HG03558 (cell line): ENCODE results near the gene EFHD1.
A peak's percentile ranks its signal among the peaks of the same experiment; 100 is the strongest.
"Not testable (repeated sequence)": the region's sequence is repeated elsewhere in the genome, so short reads cannot be mapped to it uniquely, and the experiment has no call there.

Experiments
- ATAC-seq: cut with Tn5 transposase; IDR thresholded peaks from one replicate; pipeline ENCODE4 v1.9.1; 2021; ENCODE audit warnings: moderate number of reproducible peaks; ENCODE audit not compliant: unreplicated experiment; ENCODE audit errors: extremely low read depth

EFHD1 gene

GRCh38 chr2:232687382-232688160, 54.2 kb downstream of the EFHD1 start:
- ATAC-seq: no peak

- no peak for ATAC-seq
These were observed 54.8 kb downstream of the EFHD1 start for GRCh38 chr2:232688201-232688600.

- no peak for ATAC-seq
These were observed 55.9 kb downstream of the EFHD1 start for GRCh38 chr2:232689152-232689910.

DNA sequence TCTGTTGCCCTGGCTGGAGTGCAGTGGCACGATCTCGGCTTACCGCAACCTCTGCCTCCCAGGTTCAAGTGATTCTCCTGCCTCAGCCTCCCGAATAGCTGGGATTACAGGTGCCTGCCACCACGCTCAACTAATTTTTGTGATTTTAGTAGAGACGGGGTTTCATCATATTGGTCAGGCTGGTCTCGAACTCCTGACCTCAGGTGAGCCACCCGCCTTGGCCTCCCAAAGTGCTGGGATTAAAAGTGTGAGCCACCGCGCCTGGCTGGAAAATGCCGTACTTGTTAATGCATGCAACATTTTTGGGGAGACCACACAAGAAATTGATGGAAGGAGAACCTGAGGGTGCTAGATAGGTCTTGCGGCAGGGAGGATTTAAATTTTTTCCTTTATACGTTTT, 57.7 kb downstream of the EFHD1 start:
- not testable (repeated sequence) for ATAC-seq

- no peak for ATAC-seq
These were observed 59.9 kb downstream of the EFHD1 start for GRCh38 chr2:232693344-232693743.

DNA sequence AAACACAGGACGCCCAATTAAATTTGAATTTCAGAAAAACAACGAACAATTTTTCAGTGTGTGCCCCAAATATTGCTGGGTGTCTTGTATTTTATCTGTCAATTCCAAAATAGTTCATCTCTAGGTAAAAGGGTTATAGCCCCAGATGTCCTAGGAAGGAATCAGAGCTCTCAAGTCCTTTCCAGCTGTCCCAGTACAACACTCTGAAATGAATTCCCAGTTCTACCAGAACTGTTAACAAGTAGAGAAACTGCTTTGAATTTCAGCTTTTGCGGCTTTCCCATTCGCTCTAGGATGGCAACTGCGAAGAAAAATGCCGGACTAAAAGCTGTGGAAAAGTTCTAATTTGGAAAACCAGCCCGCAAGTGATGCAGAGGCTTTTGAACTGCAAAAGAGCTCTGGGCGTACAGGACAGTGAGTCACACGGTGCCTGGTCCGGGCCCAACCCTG, 63.2 kb downstream of the EFHD1 start:
- no peak for ATAC-seq

- ATAC-seq: peak; percentile 49
These were observed 63.8 kb downstream of the EFHD1 start, which contains the start of gene GIGYF2 for GRCh38 chr2:232697059-232697806. Gene GIGYF2 (plus strand): TSS chr2:232697331. CDS start chr2:232735198, 37,867 bp downstream.

DNA sequence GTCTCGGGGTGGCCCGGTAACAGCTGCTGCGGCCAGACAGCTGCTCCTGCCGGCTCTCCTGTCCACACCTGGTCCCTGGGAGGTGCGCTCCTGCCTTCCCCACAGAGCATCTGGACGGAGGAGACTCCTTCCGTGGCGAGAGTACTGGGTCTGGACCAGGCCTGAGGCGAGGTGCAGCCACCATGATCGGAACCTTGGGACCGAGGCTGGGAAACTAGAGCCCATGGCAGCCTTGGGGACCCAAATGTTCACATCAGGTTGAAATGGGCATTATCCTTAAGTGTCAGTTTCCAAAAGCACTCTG, 64.4 kb downstream of the EFHD1 start:
- peak; percentile 7 for ATAC-seq

DNA sequence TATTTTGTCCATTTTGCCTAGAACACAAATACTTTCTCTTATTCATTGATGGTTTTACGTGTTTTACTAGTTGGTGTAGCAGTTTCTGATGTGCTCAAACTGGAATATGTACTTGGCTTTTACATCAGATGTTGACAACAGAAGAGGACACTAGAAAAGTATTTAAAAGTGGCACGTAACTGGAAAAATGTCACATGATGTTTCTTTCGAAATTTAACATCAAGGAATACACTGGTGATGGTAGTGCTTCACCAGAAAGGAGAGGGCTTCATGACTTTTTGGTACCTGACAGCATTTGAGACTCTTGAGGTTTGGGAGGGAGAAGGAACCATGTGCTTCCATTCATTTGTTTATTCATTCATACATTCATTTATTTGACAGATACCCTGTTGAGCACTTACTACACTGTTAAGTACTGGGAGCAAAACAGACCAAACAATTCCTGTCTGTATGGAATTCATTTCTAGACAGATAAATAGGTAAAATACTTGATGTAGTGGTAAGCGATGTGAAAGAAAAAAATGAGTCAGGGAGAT, 65.2 kb downstream of the EFHD1 start:
- ATAC-seq: no peak

DNA sequence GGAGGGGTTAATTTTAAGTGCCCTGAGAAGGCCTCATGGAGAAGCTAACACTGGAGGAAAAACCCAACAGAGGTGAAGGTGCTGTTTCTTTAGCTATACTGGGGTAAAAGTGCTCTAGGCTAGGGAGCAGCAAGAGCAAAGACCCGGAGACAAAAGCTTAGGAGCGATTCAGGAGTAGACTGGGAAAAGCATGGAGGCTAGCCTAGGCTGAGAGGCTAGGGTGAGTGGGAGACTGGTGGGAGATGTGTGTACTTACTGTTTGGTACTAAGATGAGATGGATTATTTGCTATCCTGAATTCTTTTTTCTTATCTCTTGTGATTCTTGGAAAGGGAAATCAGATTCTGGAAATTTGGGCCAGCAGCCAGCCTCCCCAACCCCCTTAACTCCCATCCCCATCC, 65.7 kb downstream of the EFHD1 start:
- no peak for ATAC-seq

DNA sequence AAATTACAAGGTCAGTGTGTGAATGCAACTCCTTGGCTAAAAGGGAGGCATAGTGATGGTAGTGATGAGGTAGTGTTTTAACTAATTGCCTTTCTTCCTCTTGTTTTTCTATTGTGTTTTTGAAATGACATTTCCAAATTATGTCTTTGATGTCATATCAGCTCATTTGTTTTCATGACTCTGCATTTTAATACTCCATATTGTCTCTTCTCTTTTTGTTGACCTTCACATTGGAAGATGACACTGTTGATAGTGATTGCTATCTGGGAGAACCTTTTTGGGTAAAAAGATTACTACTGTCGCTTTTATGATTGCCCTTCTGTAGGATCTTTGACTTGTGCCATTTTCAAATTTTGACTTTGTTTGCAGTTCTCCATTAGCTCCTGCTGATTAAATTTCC, 66.8 kb downstream of the EFHD1 start:
- no peak for ATAC-seq

DNA sequence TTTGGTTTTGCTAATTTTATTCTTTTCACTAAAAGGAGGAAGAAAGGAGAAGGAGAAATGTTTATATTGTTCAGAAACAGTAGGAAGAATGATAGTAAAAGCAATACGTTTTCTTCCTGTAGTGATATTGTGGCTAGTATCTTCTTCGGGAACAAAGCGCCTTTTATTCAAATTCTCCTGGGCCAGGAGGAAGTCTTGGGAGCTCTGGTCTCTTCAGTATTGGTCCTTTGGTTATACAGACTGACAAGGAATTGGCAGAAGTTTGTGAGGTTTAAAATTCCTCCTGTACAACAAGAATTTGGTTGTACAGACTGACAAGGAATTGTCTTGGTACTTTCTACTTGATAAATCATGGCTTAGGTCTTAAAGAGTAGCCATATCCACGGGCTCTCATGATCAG, 73.7 kb downstream of the EFHD1 start:
- no peak for ATAC-seq

DNA sequence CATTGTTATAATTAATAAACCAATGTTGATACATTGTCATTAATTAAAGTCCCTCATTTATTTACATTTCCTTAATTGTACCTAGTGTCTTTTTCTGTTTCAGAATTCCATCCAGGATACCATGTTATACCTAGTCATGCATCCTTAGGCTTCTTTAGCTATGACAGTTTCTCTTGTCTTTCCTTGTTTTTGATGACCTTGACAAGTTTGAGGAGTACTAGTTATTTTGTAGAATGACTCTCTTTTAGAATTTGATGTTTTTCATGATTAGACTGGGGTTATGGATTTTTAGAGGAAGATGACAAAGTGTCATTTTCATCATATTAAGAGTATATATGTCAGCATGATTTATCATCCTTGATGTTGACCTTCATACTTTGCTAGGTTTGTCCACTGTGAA, 80.1 kb downstream of the EFHD1 start:
- ATAC-seq: no peak

DNA sequence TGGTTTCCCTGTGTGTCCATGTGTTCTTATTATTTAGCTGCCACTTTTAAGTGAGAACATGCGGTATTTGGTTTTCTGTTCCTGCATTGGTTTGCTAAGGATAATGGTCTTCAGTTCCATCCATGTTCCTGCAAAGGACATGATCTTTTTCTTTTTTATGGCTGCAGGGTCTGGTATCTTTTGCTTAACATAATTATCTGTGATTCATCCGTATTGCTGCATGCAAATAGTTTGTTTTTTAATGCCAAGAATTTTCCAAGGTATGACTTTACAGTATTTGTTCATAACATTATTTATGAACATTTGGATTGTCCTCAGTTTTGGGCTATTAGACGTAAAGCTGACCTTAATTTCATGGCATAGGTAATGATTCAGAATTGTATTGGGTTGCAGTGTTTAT, 81.6 kb downstream of the EFHD1 start:
- ATAC-seq: no peak

DNA sequence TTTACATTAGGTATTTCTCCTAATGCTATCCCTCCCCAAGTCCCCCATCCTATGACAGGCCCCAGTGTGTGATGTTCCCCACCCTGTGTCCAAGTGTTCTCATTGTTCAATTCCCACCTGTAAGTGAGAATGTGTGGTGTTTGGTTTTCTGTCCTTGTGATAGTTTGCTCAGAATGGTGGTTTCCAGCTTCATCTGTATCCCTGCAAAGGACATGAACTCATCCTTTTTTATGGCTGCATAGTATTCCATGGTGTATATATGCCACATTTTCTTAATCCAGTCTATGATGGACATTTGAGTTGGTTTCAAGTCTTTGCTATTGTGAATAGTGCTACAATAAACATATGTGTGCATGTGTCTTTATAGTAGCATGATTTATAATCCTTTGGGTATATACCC, 86.7 kb downstream of the EFHD1 start:
- ATAC-seq: not testable (repeated sequence)

GRCh38 chr2:232721261-232721660, 87.9 kb downstream of the EFHD1 start:
- no peak for ATAC-seq

DNA sequence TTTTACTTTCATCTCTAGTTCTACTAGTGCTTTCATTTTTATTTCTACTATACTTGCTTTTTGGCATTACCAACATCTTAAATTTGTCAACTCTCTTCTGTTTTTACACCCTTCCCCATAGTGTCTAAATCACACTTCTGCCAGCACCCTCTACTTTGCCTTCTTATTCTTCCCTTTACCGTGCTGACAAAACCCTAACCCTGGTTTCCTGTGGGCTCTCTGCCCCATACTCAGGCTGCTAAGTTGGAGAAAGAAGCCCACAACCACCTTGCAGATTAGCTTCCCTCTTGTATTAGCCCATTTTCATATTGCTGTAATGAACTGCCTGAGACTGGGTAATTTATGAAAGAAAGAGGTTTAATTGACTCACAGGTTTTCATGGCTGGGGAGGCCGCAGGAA, 88.5 kb downstream of the EFHD1 start:
- no peak for ATAC-seq

GRCh38 chr2:232723027-232723426, 89.6 kb downstream of the EFHD1 start:
- no peak for ATAC-seq

- no peak for ATAC-seq
These were observed 95.4 kb downstream of the EFHD1 start for GRCh38 chr2:232728785-232729184.

GRCh38 chr2:232731470-232731869, 98.1 kb downstream of the EFHD1 start:
- ATAC-seq: no peak
